GM19239 (cell line): ENCODE results near the gene LRRC37A3.
A peak's percentile ranks its signal among the peaks of the same experiment; 100 is the strongest.
"Not testable (repeated sequence)": the region's sequence is repeated elsewhere in the genome, so short reads cannot be mapped to it uniquely, and the experiment has no call there.

Experiments used
- DNase-seq: peaks from one replicate; pipeline ENCODE4 v3.0.0; 2011; ENCODE audit warnings: low spot score; ENCODE audit not compliant: insufficient read length
- FAIRE-seq: peaks from 2 replicates; lab custom pipeline; 2011; peaks lifted over from hg19 to GRCh38; lab: Jason Lieb, UNC

Gene LRRC37A3

DNA sequence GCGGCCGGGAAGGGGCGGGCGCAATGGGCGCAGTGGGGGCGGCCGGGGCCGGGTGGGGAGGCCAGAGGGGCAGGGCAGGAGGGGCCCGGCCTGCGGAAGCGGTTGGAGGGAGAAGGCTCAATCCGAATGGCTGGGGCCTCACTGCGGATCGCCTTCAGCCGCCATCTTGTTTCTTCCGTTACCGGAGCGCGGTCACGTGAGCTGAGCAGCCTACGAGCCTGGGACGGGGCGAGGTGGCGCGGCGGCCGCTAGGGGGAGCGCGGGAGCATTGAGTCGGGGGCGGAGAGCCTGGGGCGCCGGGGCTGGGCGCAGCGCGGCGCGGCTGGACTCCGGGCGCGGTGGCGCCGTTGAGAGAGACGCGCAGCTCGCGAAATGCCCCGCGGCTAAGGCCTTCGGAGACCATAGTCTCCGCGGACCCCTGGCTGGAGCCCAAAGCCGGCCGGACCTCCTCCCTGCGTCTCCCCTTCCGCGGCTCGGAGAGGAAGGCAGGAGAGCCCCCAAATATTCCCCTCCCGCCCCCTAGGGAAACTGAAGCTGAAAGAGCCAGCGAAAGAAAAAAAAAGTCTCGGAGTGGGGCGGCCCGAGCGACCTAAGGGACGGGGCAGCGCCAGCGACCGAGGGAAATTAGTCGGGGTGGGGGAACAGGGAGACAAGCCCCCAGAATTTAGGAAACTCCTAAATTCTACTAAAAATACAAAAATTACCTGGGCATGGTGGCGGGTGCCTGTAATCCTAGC lies at the start of gene LRRC37A3:
Gene LRRC37A3 (minus strand): TSS at position 190 of the 737 bp plus-strand sequence. CDS start 22,221 bp downstream, outside the sequence.
- DNase-seq (peak; percentile 59), FAIRE-seq (peak; percentile 58)

DNA sequence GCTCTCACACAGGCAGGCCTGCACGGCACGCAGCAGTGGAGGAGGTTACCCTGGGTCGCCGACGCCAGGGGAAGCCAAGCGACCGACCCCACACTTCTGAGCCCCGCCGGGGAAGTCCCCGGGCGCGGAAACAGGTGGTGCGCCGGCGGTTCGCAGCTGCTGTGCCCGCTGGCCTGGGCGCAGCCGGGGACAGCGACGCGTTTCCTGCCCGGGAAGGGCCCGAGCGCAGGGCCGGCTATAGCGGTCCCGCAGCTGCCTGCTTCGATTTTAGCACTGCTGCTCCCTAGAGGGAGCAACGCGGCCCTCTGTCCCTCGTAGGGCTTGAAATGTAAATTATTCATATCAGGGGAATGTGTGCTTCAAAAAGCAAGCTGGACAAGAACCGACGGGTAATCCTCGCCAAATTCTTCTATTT lies 46.6 kb upstream of the LRRC37A3 start:
- DNase-seq (peak; percentile 43), FAIRE-seq (peak; percentile 99)

DNA sequence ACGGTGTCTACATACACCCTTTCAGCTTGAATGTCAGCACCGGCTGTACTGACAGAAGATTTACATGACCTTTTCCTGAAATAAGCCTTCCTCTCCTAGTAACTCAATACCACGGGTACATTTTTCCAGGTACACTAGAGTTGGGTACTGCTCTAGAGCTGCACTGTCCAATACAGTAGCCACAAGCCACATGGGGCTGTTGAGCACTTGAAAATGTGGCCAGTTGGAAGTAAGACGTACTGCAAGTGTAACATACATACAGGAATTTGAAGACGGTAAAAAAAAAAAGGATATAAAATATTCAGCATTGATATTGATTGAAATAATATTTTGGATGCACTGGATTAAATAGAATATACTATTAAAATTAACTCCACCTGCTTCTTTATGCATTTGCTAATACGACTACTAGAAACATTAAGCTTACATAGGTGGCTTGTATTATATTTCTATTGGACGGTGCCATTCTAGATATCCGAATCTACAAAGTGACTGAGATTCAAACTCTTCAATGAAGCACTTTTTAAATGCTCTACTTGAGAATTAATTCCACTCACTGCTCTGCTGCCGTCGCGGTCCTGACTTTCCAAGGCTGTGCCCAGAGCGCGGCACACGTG lies 46.1 kb upstream of the LRRC37A3 start:
- FAIRE-seq, DNase-seq: not testable (repeated sequence)

DNA sequence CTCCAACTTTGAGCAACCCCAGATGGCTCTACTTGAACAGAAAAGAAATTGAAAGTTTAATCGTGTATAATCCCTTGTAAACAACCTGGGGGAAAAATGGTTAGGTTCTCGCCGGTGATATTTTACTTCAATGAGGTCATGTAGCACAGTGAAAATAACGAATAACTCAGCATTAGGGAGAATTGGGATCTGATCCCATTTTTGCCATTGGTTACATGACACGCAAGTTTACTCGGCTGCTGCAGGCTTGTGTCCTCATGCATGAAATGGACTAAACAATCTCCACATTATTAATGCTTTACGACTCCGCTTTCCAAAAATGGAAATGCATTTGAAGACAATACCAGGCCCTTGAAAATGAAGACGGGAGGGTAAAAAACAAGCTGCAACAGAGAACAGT lies 45.5 kb upstream of the LRRC37A3 start:
- FAIRE-seq (peak; percentile 62), DNase-seq (no peak)

DNA sequence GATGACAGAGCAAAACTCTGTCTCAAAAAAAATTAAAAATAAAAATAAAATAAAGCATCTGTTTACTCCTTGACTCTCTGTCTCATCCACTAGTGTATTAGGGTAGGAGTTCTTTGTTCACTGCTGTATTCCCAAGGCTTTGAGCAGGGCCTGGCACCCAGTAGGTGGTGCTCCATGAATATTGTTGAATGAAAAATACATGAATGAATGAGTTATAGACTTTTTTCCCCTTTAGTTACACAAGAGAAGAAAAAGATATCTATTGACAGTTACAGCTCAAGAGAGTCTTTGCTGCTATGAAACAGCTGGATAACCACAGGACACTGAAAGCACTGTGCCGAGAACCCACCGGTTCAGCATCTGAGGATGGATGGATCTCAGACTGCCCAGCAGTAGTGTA lies 44.5 kb upstream of the LRRC37A3 start:
- FAIRE-seq, DNase-seq: not testable (repeated sequence)

DNA sequence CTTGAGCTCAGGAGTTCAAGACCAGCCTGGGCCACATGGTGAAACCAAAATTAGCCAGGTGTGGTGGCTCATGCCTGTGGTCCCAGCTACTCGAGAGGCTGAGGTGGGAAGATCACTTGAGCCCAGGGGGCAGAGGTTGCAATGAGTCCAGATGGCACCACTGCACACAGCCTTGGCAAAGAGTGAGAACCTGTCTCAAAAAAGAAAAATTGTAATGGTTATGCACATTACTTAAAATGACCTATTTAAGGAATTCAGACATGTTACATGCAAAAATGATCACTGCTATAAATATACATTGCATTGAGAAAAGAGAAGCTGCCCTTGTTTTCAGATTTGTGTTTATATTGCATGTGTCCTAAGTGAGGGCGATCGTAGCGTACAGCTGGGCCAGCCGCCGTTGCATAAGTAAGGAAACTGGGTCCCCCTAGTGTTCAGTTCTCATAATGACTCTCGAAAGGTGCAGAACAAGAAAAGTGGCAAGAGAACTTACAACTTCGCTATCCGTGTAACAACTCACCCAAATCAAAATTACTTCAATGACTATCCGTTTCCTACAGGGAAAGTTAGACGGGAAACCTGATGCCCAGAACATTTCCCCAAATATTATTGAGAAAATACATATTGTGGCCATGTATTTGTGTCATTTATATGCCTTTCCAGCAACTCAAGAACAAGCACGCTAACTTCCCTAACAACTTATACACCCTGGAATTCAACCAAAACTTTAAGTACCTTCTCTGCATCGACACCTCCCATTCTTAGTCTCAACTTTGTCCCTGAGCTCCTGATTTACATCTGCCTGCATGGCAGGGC lies 42.5 kb upstream of the LRRC37A3 start:
- DNase-seq = not testable (repeated sequence)

DNA sequence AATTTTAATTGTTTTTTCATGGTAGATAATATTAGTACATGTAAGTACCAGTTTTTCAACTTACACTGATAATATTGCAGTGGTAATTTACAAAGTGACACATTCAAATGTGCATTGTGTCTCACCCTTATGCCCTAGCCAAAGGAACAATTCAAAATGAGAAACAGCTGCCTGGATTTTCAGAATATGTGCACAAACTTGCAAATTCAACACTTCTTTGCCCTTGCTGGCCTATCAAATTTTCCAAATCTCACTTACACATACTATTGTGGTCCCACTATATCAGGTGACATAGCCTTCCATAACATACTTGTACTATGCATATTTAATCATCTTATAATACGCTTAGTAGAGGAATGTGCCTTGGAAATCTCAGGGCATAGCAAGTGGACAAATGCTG lies 32.6 kb upstream of the LRRC37A3 start:
- no peak for FAIRE-seq

More for the DNA sequence above, 42.5 kb upstream of the LRRC37A3 start:
- FAIRE-seq = peak; percentile 95

DNA sequence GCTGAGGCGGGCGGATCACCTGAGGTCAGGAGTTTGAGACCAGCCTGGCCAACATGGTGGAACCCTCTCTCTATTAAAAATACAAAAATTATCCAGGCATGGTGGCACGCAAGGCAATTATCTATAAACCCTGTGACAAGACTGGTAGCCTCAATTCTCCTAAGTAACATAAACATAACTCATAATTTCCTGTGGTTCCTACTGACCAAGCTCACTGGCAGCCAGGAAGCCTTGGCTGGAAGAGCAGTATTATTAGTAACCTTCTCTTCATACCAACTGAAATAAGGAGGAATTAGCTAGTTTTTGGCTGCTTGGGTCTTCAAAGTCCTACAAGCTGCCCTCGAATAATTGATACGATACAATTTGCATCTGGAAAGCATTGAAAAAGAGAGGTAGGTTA lies 31.6 kb upstream of the LRRC37A3 start:
- no peak for DNase-seq

More for the DNA sequence above, 32.6 kb upstream of the LRRC37A3 start:
- no peak for DNase-seq

DNA sequence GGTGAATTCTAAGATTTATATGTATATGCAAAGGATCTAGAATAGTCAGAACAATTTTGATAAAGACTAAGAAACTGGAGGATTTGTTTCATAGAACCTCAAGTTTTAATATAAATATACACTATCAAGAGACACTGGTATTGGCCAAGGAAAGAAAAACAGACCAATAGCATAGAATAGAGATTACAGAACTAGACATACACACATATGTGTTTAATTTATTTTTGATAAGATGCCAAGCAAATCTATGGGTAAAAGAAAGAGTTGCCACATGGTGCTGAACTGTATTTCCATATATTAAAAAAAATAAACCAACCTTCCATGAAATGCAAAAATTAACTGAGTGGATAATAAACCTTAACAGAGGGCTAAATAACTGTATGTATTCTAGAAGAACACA lies 27.9 kb upstream of the LRRC37A3 start:
- DNase-seq (no peak), FAIRE-seq (no peak)

More for the DNA sequence above, 31.6 kb upstream of the LRRC37A3 start:
- no peak for FAIRE-seq

DNA sequence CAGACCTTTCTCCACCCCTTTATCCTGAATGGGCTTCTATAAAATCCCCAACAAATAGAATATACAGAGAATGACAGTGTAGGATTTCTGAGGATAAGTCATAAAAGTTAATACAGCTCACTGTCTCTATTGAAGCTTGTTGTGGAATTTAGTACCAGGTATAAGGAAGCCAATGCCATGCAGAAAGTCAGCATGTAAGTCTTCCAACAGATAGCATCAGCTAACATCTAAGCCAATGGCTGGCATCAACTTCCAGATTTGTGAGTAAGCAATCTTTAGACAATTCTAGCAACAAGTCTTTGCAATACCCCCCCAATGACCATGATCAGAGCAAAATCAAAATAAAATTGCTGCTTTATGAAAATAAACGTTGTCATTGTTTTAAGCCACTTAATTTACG lies 22.5 kb upstream of the LRRC37A3 start:
- FAIRE-seq = no peak
- no peak for DNase-seq

DNA sequence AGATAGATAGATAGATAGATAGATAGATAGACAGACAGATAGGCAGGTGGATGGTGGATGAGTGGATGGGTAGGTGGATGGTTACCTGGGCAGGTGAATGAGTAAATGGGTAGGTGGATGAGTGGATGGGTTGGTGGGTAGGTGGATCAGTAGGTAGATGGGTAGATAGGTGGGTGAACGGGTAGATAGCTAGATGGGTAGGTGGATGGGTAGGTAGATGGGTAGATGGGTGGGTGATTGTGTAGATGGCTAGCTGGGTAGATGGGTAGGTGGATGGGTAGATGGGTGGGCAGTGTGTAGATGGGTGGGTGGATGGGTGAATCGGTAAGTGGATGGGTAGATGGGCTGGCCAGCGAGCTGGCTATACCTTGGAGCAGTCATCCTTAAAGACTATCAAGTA lies 21.8 kb upstream of the LRRC37A3 start:
- no peak for DNase-seq
- no peak for FAIRE-seq

DNA sequence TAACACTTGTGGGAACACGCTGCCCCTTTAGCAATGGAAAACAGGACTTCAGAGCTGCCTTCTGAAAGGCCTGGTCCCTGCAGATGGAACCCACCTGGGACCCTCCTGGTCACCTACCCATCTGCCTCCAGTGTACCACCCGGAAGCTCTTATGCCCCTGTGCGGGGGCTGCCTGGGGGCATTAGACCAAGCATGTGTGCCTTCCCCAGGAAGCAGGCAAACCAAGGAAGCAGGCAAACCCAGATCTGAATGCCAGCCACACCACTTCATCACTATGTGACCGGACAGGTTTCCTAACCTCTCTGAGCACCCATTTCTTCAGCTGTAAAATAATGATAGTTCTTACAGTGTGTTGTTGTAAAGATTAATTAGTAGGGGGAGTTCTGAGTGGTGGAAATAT lies 20.8 kb upstream of the LRRC37A3 start:
- DNase-seq (no peak), FAIRE-seq (no peak)

DNA sequence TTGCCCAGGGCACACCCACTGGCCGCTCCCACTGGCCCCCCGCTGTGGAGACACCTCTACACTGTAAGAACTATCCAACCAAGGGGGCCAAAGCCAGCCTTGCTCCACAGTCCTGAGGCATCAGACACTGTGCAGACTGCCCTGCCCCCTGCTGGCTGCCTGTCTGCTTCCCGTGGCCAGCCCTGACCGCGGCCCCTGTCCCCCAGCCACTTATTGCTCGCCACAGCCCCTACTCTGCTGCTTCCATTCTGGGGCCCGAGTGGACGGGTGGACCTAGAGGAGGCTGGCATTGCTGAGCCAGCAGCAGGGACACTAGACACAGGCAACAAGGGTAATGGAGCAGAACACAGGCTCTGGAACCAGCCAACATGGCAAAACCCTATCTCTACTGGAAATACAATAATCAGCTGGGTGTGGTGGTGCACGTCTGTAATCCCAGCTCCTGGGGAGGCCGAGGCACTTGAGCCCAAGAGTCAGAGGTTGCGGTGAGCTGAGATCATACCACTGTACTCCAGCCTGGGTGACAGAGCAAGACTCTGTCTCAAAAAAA lies 19.7 kb upstream of the LRRC37A3 start:
- DNase-seq (peak; percentile 35), FAIRE-seq (no peak)

DNA sequence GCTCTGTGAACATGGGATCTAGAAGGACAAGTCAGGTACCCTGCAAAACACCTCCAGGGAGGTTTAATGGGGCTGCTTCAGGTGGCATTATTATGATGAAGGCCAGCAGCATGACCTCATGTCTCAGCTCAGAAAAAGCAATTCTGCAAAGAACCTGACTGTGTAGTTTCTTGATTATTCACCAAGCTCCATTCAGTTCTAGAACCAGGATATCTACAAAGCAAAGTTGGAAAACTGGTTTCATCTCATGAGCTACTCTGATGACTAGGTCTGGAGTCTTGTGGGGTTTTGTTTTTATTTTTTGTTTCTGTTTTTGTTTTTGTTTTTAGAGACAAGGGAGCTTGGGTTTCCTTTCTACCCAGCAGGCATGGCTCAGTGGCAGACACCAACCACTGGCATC lies 19.0 kb upstream of the LRRC37A3 start:
- DNase-seq (no peak), FAIRE-seq (no peak)

DNA sequence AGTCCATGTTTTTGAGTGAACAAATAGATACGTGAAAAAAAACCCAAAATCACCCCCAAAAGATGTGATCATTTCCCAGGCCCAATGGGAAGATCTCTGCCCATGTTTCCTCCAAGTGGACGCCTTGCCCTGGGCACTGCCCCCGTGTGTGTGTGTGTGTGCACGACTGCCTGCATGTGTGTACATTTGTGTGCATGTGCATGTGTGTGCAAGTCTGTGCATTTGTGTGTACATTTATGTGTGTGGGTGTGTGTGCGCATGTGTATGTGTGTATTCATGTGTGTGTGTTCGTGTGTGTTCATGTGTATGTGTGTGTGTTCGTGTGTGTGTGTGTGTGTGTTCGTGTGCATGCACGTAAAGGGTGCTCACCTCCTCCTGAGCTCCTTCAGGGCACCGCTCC lies 16.8 kb upstream of the LRRC37A3 start:
- FAIRE-seq = no peak
- DNase-seq = no peak

DNA sequence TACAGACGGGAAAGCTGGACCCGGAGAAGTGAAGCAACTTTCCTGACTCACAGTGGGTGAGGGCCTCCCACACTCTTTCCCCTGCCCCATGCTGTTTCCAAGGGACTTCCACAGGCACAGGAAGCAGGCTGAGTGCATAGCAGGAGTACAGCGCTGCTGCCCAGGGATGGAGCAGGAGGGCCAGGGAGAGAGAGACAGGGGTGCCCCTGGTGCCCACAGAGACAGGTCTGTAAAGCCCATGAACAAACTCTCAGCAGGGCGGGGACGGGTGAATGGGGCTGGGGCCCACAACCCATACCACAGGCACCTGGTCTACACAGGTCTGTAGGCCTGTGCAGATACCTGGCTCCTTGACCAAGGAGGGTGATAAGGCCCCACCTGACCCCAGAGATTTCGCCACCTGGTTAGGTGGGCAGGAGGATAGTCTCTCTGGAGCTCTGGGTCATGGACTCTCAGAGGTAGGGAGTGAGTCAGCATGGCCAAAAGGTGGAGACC lies 15.1 kb upstream of the LRRC37A3 start:
- DNase-seq, FAIRE-seq: not testable (repeated sequence)

DNA sequence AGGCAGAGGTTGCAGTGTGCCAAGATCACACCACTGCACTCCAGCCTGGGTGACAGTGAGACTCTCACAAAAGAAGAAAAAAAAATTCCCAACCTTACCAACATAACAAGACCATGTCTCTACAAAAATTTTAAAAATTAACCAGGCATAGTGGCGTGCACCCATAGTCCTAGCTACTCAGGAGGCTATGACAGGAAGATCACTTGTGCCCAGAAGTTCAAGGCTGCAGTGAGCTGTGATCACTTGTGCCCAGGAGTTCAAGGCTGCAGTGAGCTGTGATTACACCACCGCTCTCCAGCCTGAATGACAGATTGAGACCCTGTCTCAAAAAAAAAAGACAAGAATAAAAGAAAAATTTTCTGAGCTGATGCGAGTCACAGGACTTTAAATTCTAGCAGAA lies 13.6 kb upstream of the LRRC37A3 start:
- FAIRE-seq, DNase-seq: not testable (repeated sequence)

DNA sequence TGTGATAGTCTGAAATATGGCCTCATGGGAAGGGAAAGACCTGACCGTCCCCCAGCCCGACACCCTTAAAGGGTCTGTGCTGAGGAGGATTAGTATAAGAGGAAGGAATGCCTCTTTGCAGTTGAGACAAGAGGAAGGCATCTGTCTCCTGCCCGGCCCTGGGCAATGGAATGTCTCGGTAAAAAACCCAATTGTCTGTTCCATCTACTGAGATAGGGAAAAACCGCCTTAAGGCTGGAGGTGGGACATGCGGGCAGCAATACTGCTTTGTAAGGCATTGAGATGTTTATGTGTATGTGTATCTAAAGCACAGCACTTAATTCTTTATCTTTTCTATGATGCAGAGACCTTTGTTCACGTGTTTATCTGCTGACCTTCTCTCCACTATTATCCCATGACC lies 11.1 kb upstream of the LRRC37A3 start:
- not testable (repeated sequence) for FAIRE-seq, DNase-seq

DNA sequence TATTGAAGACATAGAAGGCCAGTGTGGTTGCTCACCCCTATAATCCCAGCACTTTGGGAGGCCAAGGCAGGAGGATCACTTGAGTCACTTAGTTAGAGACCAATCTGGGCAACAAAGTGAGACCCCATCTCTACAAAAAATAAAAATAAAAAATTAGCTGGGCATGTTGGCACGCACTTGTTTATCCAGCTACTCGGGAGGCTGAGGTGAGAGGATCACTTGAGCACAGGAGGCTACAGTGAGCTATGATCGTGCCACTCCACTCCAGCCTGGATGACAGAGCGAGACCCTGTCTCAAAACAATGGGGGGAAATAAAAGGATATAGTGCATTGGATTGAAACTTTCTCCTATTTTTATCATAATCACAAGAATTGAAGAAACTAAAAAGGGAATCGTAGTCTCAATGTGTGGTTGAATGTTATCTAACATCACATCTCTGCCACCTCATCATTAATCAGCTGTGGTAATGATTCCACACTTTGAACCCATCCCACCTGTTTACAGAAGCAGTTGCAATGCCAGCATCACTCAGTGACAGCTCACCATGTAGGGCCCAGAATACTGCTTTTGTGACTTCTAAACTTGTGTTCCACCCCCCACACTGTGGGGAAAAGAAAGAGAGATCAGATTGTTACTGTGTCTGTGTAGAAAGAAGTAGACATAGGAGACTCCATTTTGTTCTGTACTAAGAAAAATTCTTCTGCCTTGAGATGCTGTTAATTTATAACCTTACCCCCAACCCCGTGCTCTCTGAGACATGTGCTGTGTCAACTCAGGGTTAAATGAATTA lies 10.3 kb upstream of the LRRC37A3 start:
- not testable (repeated sequence) for FAIRE-seq, DNase-seq
